ENCODE data around the gene RHBDL3.

GRCh38 chr17:32261936-32262510 lies 3.6 kb upstream of the RHBDL3 start:
- TF ChIP-seq POLR2A (IDR thresholded peaks at IDR 0.05) = no peak
- no peak for TF ChIP-seq CTCF (IDR thresholded peaks at IDR 0.05)
